Stimulated activated CD8-positive, alpha-beta memory T cell treated with anti-CD3 and anti-CD28 coated beads, Interleukin-7, amount 100 ng/mL, for 1 hour (primary cell): ENCODE measurements around the gene COBL.

Experiments
- DNase-seq, 2 donors: peaks; one replicate each; pipeline ENCODE4 v3.0.0-alpha.2; 2020; ENCODE audit warnings: low read depth in 2 of 2

The COBL gene

DNA sequence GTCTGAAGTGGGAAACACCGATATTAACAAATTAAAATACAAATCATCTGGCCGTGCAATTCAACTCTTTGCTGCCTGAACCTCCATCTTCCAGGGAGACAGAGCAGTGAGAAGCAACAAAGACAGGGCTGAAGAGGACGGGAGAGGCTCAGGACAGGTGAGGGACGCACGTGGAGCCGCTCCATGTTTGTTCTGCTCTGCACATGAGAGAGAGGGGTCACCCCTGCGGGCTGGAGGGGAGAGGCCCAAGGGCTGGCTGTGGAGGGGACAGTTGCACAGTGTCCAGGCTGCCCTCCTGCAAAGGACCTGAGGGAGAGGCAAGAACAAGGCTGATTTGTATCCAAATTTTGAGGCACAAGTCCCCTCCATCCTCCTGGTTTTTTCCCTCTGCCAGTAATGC, 41.7 kb downstream of the COBL start:
- no peak for DNase-seq

DNA sequence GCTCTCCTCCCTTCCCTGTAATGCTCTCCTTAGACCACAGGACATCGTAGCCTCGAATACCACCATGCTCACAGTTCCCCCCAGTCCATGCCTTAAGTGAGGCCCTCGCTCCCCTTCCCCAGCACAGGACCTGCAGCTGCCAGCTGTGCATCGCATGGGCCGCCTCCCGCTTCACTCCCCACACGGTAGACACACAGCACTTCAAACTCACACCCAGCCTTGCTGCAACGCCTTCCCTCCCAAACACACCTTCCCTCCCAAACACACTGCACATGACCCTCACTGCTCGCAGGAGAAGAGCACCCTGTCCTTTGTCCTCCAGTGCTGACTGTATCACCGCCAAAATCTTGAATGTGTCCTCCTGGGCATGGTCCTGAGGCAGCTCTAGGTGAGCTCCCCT, 42.6 kb downstream of the COBL start:
- no peak for DNase-seq

GRCh38 chr7:51273360-51273759, 43.2 kb downstream of the COBL start:
- no peak for DNase-seq

DNA sequence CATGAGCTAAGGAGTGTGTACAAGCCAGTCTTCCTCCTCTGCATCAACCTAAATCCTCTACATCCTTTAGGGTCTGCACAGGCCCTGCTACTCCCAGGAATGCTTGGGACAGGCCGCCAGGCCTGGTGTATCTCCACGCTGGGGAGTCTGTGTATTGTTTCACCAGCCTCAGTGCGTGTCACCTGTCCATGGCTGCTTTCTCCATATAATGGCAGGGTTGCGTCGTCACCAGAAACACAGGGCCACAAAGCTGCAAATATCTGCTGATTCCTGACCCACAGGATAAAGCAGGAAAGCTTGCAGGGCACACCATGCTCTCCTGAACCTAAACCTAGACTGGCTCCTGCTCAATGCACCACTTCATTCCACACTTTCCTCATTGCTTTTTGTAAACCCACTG, 45.6 kb downstream of the COBL start:
- no peak for DNase-seq

- DNase-seq: no peak
These were observed 46.7 kb downstream of the COBL start for GRCh38 chr7:51269911-51270310.

DNA sequence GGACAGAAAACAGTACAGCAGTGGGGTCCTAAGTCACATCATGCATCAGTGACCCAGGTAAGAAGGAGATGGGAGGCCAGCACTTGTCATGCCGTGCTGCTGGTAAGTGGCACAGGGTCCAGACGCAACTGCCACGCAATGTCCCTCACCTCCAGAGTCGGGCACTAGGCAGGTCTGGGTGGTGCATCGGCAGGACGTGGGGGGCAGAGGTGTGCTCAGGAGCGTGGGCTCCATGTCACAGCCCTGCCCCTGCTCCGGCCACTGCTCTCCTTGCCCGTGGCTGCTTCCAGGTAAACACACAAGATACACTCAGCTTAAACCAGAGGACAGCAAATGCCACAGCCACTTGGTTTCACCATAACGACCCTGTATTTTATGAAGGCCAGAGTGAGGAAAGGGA, 47.3 kb downstream of the COBL start:
- no peak for DNase-seq

DNA sequence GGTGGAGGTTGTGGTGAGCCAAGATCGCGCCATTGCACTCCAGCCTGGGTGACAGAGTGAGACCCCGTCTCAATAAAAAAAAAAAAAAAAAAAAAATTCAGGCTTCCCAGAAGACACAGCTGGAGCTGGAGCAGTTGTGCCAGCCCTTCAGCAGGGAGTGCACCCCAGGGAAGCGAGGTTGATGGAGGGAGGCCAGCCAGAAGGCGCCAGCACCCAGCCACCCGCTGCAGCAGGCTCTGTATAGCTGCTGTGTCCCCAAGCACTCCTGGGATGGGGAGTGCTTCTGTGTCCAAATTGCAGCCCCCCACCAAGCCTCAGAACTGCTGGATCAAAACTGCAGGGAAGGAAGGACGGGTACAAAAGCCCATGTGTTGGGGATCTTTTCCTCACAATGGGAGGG, 47.8 kb downstream of the COBL start:
- no peak for DNase-seq

- no peak for DNase-seq
These were observed 49.4 kb downstream of the COBL start for GRCh38 chr7:51267169-51267568.

DNA sequence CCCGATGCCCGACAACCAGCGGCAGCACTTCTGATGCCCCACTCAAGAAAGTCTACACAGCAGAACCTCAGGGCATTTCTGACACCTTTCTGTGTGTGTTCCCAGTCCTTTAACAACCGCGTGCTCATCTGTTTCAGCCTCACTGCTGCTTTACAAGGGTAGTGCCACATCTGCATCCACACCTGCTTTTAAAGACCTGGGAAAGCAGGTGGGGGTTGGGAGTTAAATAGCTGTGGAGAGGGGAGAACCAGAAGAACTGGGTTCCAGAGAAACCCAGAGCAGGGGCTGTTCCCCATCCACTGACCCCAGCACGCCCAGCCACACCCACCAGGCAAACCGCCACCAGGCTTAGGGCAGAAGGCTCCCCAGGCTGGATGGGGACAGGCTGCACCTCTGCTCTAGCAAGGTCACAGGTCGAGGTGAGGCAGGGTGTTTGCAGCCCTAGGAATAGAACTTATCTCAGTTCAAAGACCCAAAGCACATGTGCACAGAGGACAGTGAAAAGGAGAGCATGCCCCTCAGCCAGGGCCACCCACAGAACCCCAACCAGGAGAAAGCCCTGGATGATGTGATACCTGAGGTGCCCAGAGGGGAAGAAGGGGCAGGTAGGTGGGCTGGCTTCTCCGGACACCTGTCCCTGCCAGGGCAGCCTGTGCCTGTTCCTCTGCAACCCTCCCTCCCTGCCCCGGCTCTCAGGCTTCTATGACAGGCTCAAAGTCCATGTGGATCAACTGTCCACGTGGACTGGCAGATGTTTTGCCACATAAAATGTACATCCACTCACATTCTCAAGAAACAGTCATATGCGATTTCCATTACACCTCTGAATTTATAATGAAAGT, 51.3 kb downstream of the COBL start:
- DNase-seq: no peak

- DNase-seq: no peak
These were observed 52.8 kb downstream of the COBL start for GRCh38 chr7:51263631-51264484.

DNA sequence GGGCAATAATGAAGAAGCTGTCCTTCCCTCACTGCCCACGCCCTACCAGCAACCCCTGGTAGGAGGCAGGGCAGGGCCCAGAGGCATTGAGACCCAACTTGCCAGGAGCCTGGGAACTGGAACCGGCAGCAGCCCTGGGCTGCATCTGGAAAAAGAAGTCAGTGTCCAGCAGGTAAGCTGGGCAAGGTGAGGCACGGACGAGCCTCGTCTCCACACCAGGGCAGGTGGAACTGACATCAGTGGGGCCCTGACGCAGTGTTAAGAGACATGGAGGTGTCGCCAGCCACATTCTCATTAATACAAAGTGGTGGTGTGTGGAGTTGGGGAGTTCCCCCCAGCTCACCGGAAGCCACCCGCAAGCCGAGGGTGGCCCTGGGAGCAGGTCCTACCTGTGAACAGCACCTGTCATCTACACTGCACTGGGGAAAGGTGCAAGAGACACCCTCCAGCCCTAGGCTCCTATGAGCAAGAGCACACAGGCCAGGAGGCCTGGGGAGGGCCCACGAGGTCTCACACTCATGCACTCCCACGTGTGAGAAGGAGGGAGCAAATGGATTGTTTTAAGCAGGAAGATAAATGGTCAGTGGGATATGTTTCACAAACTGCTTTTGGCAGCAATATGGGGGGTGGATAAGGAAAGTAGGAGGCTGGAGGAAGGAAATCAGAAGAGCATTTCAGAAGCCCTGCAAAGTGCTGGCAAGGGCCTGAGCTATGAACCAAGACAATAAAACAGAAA, 53.6 kb downstream of the COBL start:
- no peak for DNase-seq

GRCh38 chr7:51261950-51262795, 54.4 kb downstream of the COBL start:
- no peak for DNase-seq

- DNase-seq: no peak
These were observed 55.3 kb downstream of the COBL start for GRCh38 chr7:51261117-51261835.

GRCh38 chr7:51260516-51260915, 56.1 kb downstream of the COBL start:
- no peak for DNase-seq

- no peak for DNase-seq
These were observed 56.8 kb downstream of the COBL start for GRCh38 chr7:51259766-51260165.

GRCh38 chr7:51256916-51257315, 59.7 kb downstream of the COBL start:
- DNase-seq: no peak

DNA sequence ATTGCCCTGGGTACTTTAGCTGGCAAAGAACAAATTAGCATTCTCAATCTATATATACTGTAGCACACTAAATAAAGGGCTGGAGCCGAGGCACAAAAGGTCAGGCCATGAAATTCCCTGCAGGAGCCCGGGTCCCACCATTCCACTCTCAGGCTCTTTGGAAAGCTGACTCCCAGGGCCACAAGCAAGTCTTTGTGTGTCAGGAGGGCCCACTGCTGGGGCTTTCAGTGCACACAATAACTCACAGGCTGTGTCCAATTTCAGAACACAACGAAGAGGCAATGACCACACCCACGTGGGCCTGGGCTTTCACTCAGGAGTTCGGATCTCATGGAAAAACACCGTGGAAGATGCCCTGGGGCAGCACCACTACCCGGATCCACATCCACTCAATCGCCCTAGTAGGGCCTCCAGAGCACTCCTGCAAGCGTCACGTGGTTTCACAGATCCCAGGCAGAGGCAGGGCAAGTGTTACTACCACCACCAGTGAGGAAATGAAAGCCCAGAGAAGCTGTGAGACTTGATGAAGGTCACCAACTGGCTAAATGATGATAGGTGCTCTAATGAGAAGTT, 60.3 kb downstream of the COBL start:
- DNase-seq: no peak

DNA sequence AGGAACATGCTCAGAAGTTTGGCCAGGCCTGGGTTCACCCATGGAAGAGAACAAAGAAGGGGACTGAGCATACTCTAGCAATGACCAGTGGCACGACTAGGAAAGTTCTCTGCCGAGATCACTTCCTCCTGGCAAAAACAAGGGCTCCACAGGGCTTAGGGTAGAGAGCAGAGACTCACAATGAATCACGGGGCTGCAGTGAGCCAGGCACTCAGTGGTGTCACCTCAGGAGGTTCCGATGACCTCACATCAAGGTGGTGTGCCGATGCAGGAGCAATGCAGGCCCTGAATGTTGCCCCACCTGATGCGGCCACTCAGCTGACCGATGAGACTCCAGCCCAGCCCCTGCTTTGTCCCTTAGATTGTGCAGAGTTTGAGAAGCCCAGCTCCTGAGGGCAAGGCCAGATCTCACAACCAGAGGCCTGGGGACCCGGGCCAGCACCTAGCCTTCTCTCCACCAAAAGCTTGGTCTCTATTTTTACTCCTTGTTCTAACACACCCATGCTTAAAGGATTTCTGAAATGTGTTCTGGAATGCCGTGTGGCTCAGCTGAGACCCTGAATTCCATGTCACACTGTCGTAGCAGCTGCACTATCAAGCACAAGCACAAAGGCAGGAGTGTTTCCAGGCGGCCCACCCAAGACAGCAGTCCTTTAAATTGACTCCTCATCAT, 60.9 kb downstream of the COBL start:
- no peak for DNase-seq

DNA sequence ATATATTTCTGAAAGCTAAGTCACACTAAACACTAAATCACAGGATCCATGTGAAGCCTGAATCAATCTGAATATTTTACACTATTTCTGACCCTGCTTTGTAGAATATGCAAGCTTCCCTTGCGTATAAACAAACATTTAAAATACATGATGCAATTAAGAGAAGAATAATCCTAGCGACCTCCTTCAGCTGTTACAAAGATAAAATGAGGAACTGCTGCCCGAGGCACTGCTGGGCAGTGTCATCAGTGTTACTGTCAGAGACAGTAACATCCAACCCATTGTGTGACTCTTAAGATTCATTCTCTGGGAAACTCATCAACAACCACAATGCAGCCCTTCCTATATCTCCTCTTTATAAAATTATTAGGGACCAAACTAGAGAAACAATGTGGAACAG, 61.6 kb downstream of the COBL start:
- DNase-seq: no peak

GRCh38 chr7:51253157-51253556, 63.5 kb downstream of the COBL start:
- no peak for DNase-seq
